Neural progenitor cell (in vitro differentiated cells): ENCODE results near the gene ATXN1. TPM values are rescaled to one million over a fixed set of nuclear protein-coding genes. Genes with fewer than 3 reads are reported as not detected.

ENCODE experiments used
- DNase-seq: peaks from one replicate; pipeline ENCODE4 v3.0.0-alpha.2; 2016; ENCODE audit warnings: low spot score
- H2AFZ ChIP-seq: fragments of 200-600 bp; sonication (generic); replicated peaks from 2 replicates; pipeline ENCODE4 v1.6.1; 2016; ENCODE audit warnings: antibody characterized with exemption
- H3F3A ChIP-seq: fragments of 200-600 bp; sonication (generic); 2 replicates; pipeline ENCODE4 v1.6.1; 2016; ENCODE audit warnings: antibody characterized with exemption, low read depth
- H3K27ac ChIP-seq: fragments of 200-600 bp; sonication (generic); 2 replicates; pipeline ENCODE4 v1.5.1; 2016; ENCODE audit warnings: mild to moderate bottlenecking
- H3K27me3 ChIP-seq: fragments of 200-600 bp; sonication (generic); 2 replicates; pipeline ENCODE4 v1.6.1; 2016; ENCODE audit warnings: mild to moderate bottlenecking, moderate library complexity
- H3K36me3 ChIP-seq: fragments of 200-600 bp; sonication (generic); 2 replicates; pipeline ENCODE4 v1.5.1; 2016
- H3K4me1 ChIP-seq: fragments of 200-600 bp; sonication (generic); 2 replicates; pipeline ENCODE4 v1.6.1; 2016; ENCODE audit warnings: mixed run types
- H3K4me2 ChIP-seq: fragments of 200-600 bp; sonication (generic); 2 replicates; pipeline ENCODE4 v1.6.1; 2016
- H3K4me3 ChIP-seq: fragments of 200-600 bp; sonication (generic); 2 replicates; pipeline ENCODE4 v1.5.1; 2016
- H3K79me2 ChIP-seq: fragments of 200-600 bp; sonication (generic); 2 replicates; pipeline ENCODE4 v1.6.1; 2016; ENCODE audit warnings: low read depth
- H3K9ac ChIP-seq: fragments of 200-600 bp; sonication (generic); 2 replicates; pipeline ENCODE4 v1.6.1; 2016
- H3K9me3 ChIP-seq: fragments of 200-600 bp; sonication (generic); 2 replicates; pipeline ENCODE4 v1.5.1; 2016; ENCODE audit warnings: low read depth
- H4K20me1 ChIP-seq: fragments of 200-600 bp; sonication (generic); 2 replicates; pipeline ENCODE4 v1.6.1; 2016; ENCODE audit warnings: low read depth
- H3K27ac Mint-ChIP-seq: 3 replicates; pipeline ENCODE4 v1.8.0; 2021; ENCODE audit warnings: mixed read lengths
- H3K27me3 Mint-ChIP-seq: 2 replicates; pipeline ENCODE4 v1.8.0; 2022; ENCODE audit warnings: low read depth, mild to moderate bottlenecking, inconsistent platforms, moderate library complexity, mixed read lengths; ENCODE audit not compliant: insufficient read depth
- H3K36me3 Mint-ChIP-seq: 3 replicates; pipeline ENCODE4 v1.8.0; 2021; ENCODE audit warnings: mixed read lengths
- H3K4me1 Mint-ChIP-seq: 3 replicates; pipeline ENCODE4 v1.8.0; 2021; ENCODE audit warnings: mixed read lengths
- H3K4me3 Mint-ChIP-seq: 3 replicates; pipeline ENCODE4 v1.8.0; 2021; ENCODE audit warnings: mild to moderate bottlenecking, moderate library complexity, mixed read lengths
- H3K9me3 Mint-ChIP-seq: 3 replicates; pipeline ENCODE4 v1.8.0; 2020; ENCODE audit warnings: mixed read lengths
- EZH2 ChIP-seq: fragments of 200-600 bp; sonication (generic); IDR thresholded peaks from 2 replicates; pipeline ENCODE4 v1.6.1; 2017; ENCODE audit warnings: antibody characterized with exemption, mild to moderate bottlenecking, moderate library complexity
- EZH2phosphoT487 ChIP-seq: fragments of 200-600 bp; sonication (generic); IDR thresholded peaks from 2 replicates; pipeline ENCODE4 v1.6.1; 2017; ENCODE audit warnings: antibody characterized with exemption
- total RNA-seq: library from RNA; depleted of rRNA; stranded (reverse); fragments of >200 nt; gene quantifications from 2 replicates; pipeline ENCODE4 v1.2.3, GENCODE V29; 2015; ENCODE audit warnings: low replicate concordance
- TF ChIP-seq, protein P1 (sequence below): fragments of 200-600 bp; sonication (generic); IDR thresholded peaks from 2 replicates; pipeline ENCODE4 v1.5.1; 2017; ENCODE audit warnings: antibody characterized with exemption, mild to moderate bottlenecking

The ATXN1 gene
- total RNA-seq, 1 donor from 2014 or later = 3.6 TPM

DNA sequence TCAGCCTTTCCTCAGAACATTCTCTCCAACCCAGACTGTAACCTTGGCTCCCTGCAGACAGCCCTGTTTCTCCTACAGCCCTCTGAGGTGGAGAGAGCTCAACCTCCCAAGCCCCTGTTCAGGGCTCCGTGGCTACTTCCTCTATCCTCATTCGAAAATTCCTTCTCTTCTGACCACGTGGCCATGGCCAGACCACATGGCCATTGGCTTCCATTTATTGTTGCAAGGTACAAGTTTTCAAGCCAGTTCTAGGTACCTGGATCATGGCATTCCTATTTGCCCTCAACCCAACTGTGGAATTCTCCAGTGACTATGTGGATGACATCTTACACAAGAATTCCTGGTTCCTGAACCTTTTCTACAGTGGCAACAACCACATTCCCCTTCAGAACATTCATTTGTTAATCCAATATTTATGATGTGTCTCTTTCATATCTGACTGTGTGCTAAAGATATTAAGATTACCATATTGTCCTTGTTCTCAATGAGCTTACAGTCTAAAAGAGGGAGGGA is 361.0 kb downstream of the ATXN1 start:
- no peaks in the 10 kb centered on the region for H3K9me3 ChIP-seq
- no peak overlapping the region for H3K4me3 Mint-ChIP-seq
- no peak overlapping the region for H3K4me2 ChIP-seq
- H3K4me1 Mint-ChIP-seq = peaks cover 25% of the 10 kb centered on the region
- DNase-seq = no peak
- H3K27ac Mint-ChIP-seq = no peak overlapping the region
- no peak overlapping the region for H3K27ac ChIP-seq
- H3K36me3 Mint-ChIP-seq = peaks cover 3% of the 10 kb centered on the region
- H3K9me3 Mint-ChIP-seq = peaks cover 5% of the 10 kb centered on the region
- TF ChIP-seq EZH2 (no peak), EZH2phosphoT487 (no peak)
- TF ChIP-seq, protein P1, sequence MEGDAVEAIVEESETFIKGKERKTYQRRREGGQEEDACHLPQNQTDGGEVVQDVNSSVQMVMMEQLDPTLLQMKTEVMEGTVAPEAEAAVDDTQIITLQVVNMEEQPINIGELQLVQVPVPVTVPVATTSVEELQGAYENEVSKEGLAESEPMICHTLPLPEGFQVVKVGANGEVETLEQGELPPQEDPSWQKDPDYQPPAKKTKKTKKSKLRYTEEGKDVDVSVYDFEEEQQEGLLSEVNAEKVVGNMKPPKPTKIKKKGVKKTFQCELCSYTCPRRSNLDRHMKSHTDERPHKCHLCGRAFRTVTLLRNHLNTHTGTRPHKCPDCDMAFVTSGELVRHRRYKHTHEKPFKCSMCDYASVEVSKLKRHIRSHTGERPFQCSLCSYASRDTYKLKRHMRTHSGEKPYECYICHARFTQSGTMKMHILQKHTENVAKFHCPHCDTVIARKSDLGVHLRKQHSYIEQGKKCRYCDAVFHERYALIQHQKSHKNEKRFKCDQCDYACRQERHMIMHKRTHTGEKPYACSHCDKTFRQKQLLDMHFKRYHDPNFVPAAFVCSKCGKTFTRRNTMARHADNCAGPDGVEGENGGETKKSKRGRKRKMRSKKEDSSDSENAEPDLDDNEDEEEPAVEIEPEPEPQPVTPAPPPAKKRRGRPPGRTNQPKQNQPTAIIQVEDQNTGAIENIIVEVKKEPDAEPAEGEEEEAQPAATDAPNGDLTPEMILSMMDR = no peak
- H3F3A ChIP-seq = no peaks in the 10 kb centered on the region
- no peaks in the 10 kb centered on the region for H3K4me1 ChIP-seq
- no peaks in the 10 kb centered on the region for H3K79me2 ChIP-seq
- H3K4me3 ChIP-seq = no peak overlapping the region
- no peak overlapping the region for H2AFZ ChIP-seq
- no peak overlapping the region for H3K9ac ChIP-seq
- H4K20me1 ChIP-seq = no peaks in the 10 kb centered on the region
- no peaks in the 10 kb centered on the region for H3K27me3 ChIP-seq
- no peaks in the 10 kb centered on the region for H3K36me3 ChIP-seq
- H3K27me3 Mint-ChIP-seq = no peaks in the 10 kb centered on the region

DNA sequence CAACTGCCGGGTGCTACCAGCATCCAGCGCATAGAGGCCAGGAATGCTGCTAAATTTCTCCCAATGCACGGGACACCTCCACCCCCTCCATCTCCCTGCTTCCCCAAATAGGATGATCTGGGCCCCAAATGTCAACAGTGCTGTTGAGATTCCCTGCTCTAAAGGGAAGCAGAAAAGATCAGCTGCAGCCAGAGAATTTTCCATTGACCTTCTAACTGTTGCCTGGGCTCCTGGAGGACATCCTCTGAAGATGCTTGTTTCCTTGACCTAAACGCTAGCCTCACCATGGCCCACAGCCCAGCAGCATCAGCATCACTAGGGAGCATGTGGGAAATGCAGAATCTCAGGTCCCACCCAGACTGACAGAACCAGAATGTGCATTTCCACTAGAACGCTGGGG is 361.6 kb downstream of the ATXN1 start:
- no peak for DNase-seq
- H3K9ac ChIP-seq = no peak overlapping the region
- H4K20me1 ChIP-seq = no peaks in the 10 kb centered on the region
- no peaks in the 10 kb centered on the region for H3K36me3 ChIP-seq
- H3K4me1 Mint-ChIP-seq = peaks cover 22% of the 10 kb centered on the region
- H3K4me2 ChIP-seq = no peak overlapping the region
- no peaks in the 10 kb centered on the region for H3K9me3 ChIP-seq
- H3K9me3 Mint-ChIP-seq = peaks cover 5% of the 10 kb centered on the region
- no peak overlapping the region for H3K27ac ChIP-seq
- no peak overlapping the region for H3K4me3 Mint-ChIP-seq
- H3K4me1 ChIP-seq = no peaks in the 10 kb centered on the region
- TF ChIP-seq EZH2 (no peak), EZH2phosphoT487 (no peak)
- TF ChIP-seq, protein P1 = no peak
- H3K27ac Mint-ChIP-seq = no peak overlapping the region
- no peaks in the 10 kb centered on the region for H3K79me2 ChIP-seq
- peaks cover 3% of the 10 kb centered on the region for H3K36me3 Mint-ChIP-seq
- H3K27me3 Mint-ChIP-seq = no peaks in the 10 kb centered on the region
- no peak overlapping the region for H3K4me3 ChIP-seq
- no peaks in the 10 kb centered on the region for H3K27me3 ChIP-seq
- no peak overlapping the region for H2AFZ ChIP-seq
- H3F3A ChIP-seq = no peaks in the 10 kb centered on the region

DNA sequence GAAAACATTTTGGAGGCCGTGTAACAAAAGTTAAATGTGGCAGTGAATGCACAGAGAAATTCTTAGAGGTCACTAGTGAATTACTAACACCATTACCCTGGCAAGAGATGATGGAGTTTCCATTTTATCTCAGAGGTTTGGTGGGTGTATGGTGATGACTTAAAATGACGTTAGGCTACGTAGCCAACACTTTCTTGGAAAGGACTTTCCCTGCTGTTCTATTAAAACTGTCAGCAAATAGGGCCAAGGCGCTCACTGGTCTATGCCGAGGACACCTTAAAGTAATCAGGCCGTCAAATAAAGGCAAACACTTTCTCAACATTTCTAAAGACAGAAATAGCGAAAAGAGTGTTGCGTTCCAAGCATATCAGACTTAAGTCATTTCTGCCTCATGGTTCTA is 362.1 kb downstream of the ATXN1 start:
- Histone ChIP-seq H4K20me1 (no peaks in the 10 kb centered on the region), H3K4me3 (no peak overlapping the region), H3K9me3 (no peaks in the 10 kb centered on the region), H3K9ac (no peak overlapping the region), H3K27me3 (no peaks in the 10 kb centered on the region), H3K4me2 (no peak overlapping the region), H2AFZ (no peak overlapping the region), H3K27ac (no peak overlapping the region), H3K79me2 (no peaks in the 10 kb centered on the region), H3F3A (no peaks in the 10 kb centered on the region), H3K36me3 (no peaks in the 10 kb centered on the region), H3K4me1 (no peaks in the 10 kb centered on the region)
- Mint-ChIP-seq H3K27me3 (no peaks in the 10 kb centered on the region), H3K4me3 (no peak overlapping the region), H3K4me1 (peaks cover 19% of the 10 kb centered on the region), H3K27ac (no peak overlapping the region), H3K9me3 (peaks cover 5% of the 10 kb centered on the region), H3K36me3 (peaks cover 3% of the 10 kb centered on the region)
- DNase-seq = no peak
- TF ChIP-seq EZH2 (no peak), EZH2phosphoT487 (no peak)
- TF ChIP-seq, protein P1 = no peak
